Lower lobe of right lung (tissue), 2 donors: ENCODE data around the gene SMYD3. TPM values are rescaled to one million over a fixed set of nuclear protein-coding genes. Genes with fewer than 3 reads are reported as not detected.
A peak's percentile ranks its signal among the peaks of the same experiment; 100 is the strongest.

Source experiments
- ATAC-seq, 2 donors: fragments of 200-7000 bp; cut with Tn5 transposase; one replicate each; pipeline ENCODE4 v1.9.1; 2020 to 2022; ENCODE audit warnings: mild to moderate bottlenecking in 2 of 2, moderate library complexity in 2 of 2
- DNase-seq: peaks from one replicate; pipeline ENCODE4 v3.0.0-alpha.2; 2020
- H3K27ac ChIP-seq: fragments of 200-600 bp; one replicate; pipeline ENCODE4 v1.8.0; 2022
- H3K27me3 ChIP-seq: fragments of 200-600 bp; one replicate; pipeline ENCODE4 v1.8.0; 2022; ENCODE audit warnings: low read depth
- H3K36me3 ChIP-seq: fragments of 200-600 bp; one replicate; pipeline ENCODE4 v1.8.0; 2022; ENCODE audit warnings: mild to moderate bottlenecking
- H3K4me1 ChIP-seq: fragments of 200-600 bp; one replicate; pipeline ENCODE4 v1.8.0; 2022
- H3K4me3 ChIP-seq: fragments of 200-600 bp; one replicate; pipeline ENCODE4 v1.8.0; 2022; ENCODE audit warnings: mild to moderate bottlenecking
- H3K9me3 ChIP-seq: fragments of 200-600 bp; one replicate; pipeline ENCODE4 v1.8.0; 2022
- CTCF ChIP-seq: fragments of 200-600 bp; IDR thresholded peaks from one replicate; pipeline ENCODE4 v1.8.0; 2022; ENCODE audit warnings: antibody characterized with exemption, mild to moderate bottlenecking
- intact Hi-C: fragments of 100-400 bp; cut with DNase I; formaldehyde crosslinking; loops from one replicate; pipeline ENCODE4 v1.11.0; 2022
- total RNA-seq: library from RNA; stranded (reverse); fragmentation: NEBNext Ultra II Directional; extraction: Animal tissue kit (Norgen Biotek cat#: 25700); gene quantifications from one replicate; pipeline ENCODE4 v1.2.1, GENCODE V29; 2021
- donor health status: DM: no; HTN: yes; CAD: no; lungs with severe emphysema.

The SMYD3 gene
- total RNA-seq, 1 donor from 2014 or later: 20.5 TPM

GRCh38 chr1:246151796-246152434 is 355.2 kb downstream of the SMYD3 start:
- no peak for TF ChIP-seq CTCF
- intact Hi-C loops: no loop called here
- peaks cover 3% of the 10 kb centered on the region for H3K4me1 ChIP-seq
- DNase-seq (no peak), ATAC-seq (peak; percentile 28 to 55)
- no peaks in the 10 kb centered on the region for H3K27me3 ChIP-seq
- H3K4me3 ChIP-seq: no peak overlapping the region
- H3K9me3 ChIP-seq: no peaks in the 10 kb centered on the region
- H3K27ac ChIP-seq: no peak overlapping the region
- H3K36me3 ChIP-seq: no peaks in the 10 kb centered on the region

- H3K4me3 ChIP-seq: no peak overlapping the region
- no peaks in the 10 kb centered on the region for H3K36me3 ChIP-seq
- peaks cover 3% of the 10 kb centered on the region for H3K4me1 ChIP-seq
- no peak overlapping the region for H3K27ac ChIP-seq
- intact Hi-C loops: no loop called here
- ATAC-seq (no peak), DNase-seq (no peak)
- TF ChIP-seq CTCF: no peak
- H3K9me3 ChIP-seq: no peaks in the 10 kb centered on the region
- H3K27me3 ChIP-seq: no peaks in the 10 kb centered on the region
These were observed 357.5 kb downstream of the SMYD3 start for GRCh38 chr1:246149543-246149942.

- Histone ChIP-seq H3K4me1 (peaks cover 3% of the 10 kb centered on the region), H3K9me3 (no peaks in the 10 kb centered on the region), H3K27ac (no peak overlapping the region), H3K27me3 (no peaks in the 10 kb centered on the region), H3K36me3 (no peaks in the 10 kb centered on the region), H3K4me3 (no peak overlapping the region)
- no peak for ATAC-seq
- no peak for TF ChIP-seq CTCF
- DNase-seq: no peak
- intact Hi-C loops: no loop called here
These were observed 359.3 kb downstream of the SMYD3 start for GRCh38 chr1:246147524-246148461.

- no peak overlapping the region for H3K27ac ChIP-seq
- no peak for ATAC-seq
- no peaks in the 10 kb centered on the region for H3K27me3 ChIP-seq
- H3K4me3 ChIP-seq: no peak overlapping the region
- DNase-seq: no peak
- no peaks in the 10 kb centered on the region for H3K9me3 ChIP-seq
- intact Hi-C loops: no loop called here
- no peak for TF ChIP-seq CTCF
- no peaks in the 10 kb centered on the region for H3K36me3 ChIP-seq
- no peaks in the 10 kb centered on the region for H3K4me1 ChIP-seq
These were observed 360.1 kb downstream of the SMYD3 start for GRCh38 chr1:246146804-246147523.

- ATAC-seq: no peak
- no peak for DNase-seq
- no peak for TF ChIP-seq CTCF
- H3K4me1 ChIP-seq: no peaks in the 10 kb centered on the region
- intact Hi-C loops: no loop called here
- no peaks in the 10 kb centered on the region for H3K9me3 ChIP-seq
- no peaks in the 10 kb centered on the region for H3K27me3 ChIP-seq
- no peak overlapping the region for H3K27ac ChIP-seq
- no peak overlapping the region for H3K4me3 ChIP-seq
- H3K36me3 ChIP-seq: no peaks in the 10 kb centered on the region
These were observed 361.2 kb downstream of the SMYD3 start for GRCh38 chr1:246145900-246146299.
